Activated CD4-positive, alpha-beta T cell treated with anti-CD3 and anti-CD28 coated beads for 1 hour (primary cell): Measurements from ENCODE around the gene MC1R.

Source experiments
- DNase-seq: peaks from one replicate; pipeline ENCODE4 v3.0.0-alpha.2; 2020

Gene MC1R

DNA sequence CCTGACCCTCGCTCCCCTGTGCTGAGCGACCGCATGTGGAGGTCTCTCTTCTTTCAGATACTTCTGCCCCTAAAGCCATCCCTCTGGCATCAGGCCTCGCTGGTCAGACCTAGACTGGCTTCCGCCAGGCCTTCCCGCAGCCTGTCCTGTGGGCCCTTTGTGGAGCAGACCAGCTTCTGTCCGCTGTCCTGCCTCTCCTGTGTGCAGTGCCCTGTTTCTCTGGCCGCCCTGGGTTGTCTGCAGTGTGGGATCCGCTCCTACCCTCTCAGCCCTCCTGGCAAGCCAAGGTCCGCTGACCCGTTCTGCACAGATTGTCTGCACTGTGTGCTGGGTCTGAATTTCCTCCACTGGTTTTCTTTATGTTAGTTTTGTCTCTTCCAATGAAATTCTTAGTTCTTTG lies 21.5 kb upstream of the MC1R start:
- no peak for DNase-seq

DNA sequence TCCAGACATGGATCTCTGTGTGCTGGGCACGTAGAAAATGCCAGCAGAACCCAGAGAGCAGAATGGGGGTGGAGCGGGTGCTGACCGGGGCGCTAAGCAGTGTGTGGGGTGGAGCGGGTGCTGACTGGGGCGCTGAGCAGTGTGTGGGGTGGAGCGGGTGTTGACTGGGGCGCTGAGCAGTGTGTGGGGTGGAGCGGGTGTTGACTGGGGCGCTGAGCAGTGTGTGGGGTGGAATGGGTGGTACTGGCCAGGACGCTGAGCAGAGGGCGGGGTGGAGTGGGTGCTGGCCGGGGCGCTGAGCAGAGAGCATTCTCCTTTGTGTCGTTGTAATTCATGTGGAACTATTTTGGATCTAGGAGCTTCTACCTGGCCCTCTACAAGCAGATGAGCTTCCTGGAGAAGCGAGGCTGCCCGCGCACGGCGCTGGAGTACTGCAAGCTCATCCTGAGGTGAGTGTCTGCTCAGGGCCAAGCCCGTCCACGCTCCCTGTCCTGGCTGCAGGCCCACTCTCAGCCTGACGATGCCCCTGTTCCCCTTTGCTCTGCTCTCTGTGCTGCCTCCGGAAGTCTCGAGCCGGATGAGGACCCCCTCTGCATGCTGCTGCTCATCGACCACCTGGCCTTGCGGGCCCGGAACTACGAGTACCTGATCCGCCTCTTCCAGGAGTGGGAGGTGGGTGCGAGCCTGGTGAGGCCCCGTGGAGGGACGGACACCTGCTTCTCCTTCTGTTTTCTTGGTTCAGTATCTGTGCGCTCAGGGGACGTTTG lies 20.3 kb upstream of the MC1R start:
- DNase-seq, result no peak

DNA sequence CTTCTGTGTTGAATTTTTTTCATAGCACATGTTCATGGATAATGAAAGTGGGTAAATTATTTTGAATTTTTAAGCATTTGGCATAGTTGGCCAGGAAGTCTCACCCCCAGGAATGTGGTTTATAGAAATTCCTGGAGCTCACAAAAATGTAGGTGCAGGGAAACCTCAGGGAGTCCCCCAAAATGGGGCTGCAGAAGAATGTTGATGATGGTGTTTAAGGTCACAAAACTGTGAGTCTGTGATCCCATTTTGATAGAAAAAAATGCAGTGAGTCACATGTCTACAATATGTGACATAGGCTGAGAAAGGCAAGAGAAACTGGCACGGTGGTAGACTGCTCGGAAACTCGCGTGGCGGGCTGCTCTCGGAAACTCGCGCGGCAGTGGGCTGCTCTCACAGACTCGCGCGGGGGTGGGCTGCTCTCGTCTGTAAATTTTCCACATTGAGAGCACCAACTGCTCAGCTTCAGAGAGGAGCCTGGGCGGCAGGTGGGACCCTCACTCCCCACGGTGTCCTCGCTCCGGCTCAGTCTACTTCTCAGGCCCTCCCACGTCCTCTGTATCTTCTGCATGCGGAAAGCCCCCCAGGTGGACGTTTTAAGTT lies 18.7 kb upstream of the MC1R start:
- DNase-seq, result no peak

- no peak for DNase-seq
These were observed 17.8 kb upstream of the MC1R start for GRCh38 chr16:89900885-89901284.

- no peak for DNase-seq
These were observed 15.7 kb upstream of the MC1R start for GRCh38 chr16:89902980-89903379.

DNA sequence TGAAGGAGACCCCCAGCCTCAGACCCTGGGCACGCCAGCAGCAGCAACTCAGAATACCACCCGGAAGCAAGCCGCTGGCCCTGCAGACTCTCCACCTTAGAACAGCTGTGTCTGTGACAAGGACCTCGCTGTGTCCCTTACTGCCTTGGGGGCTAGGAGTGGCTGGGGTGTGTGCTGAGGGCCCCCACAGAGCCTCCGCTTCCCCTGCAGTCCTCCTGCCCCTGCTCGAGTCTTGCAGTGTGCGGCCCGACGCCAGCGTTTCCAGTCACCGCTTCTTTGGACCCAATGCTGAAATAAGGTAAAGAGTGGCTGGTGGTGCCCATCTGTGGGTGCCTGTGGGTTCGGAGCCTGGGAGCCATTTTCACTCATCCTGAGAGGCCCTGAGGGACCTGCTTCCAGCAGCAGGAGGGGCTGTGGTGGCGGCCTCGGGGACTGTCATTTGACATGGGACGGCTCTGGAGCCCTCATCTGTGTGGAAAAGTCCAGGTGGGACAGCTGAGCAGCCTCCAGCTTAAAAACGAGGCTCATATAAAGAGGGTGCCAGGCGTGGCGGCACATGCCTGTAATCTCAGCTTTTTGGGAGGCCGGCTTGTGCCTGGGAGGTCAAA lies 14.7 kb upstream of the MC1R start:
- no peak for DNase-seq

DNA sequence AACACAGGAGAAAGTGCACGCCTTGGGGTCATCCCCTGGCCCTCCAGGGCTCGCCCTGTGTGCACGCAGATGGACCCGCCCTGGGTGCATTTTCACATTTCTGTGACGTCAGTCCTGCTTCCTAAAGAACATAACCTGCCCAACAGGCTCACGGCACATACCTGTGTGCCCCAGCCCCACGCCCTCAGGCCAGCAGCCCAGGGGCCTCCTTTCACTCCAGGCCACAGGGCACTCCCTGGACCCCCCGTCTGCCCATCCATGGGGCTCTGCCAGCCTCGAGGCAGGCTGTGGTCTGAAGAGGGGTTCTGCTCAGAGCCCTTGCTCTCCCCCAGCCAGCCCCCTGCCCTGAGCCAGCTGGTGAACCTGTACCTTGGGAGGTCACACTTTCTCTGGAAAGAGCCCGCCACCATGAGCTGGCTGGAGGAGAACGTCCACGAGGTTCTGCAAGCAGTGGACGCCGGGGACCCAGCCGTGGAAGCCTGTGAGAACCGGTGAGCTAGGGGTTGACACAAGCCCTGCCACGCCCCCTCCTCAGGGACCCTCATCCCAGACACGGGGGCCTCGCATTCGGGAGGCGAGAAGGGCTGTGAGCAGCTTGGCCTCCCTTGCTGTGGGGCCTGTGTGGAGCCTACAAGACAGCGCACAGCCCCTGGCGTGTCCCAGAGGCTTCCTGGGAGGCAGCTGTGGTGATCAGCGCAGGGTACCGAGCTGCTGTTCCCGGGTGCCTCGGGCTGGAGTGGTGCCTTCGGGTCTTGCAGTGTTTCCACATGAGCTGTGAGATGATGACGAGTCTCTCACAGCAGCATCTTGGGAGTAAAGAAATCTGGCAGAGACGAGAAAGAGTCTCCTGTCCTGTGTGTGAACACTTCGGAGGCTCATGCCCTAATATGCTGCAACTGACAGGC lies 13.8 kb upstream of the MC1R start:
- no peak for DNase-seq

GRCh38 chr16:89905511-89906139 lies 13.0 kb upstream of the MC1R start:
- no peak for DNase-seq

DNA sequence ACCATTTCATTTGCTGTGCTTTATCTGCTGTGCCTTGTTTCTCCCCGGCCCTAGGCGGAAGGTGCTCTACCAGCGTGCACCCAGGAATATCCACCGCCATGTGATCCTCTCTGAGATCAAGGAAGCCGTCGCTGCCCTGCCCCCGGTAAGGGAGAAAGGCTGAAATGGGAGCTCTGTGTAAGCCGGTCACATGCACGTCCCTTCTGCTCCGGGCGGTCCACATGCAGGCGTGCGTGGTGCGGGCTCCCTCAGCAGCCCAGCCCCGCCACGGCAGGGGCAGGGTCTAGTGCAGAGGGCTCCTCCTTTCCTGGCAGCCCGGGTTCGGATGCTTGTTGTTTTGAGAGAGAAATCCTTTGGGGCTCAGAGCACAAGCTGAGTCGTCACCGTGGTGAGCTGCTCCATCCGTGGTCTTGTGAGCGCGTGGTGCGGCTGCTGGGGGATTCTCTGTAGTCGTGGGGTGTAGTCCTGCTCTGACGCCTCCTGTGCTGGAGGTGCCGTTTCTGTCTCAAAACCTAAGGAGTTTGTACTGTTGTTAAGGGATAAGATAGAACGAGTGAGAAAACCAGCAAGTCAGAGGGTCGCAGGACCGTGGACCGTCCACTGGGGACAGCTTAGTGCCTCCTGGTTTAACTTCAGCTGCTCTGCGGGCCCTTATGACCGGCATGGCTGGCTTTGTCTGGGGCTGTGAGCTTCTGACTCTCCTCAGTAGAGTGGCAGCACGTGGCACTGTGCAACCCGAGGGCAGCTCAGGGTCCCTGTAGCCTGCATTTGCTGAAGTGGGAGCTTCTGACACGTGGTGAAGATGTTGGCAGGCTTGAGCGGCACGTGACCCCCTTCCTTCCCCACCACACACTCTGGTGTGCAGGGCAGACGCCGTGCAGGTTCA lies 12.3 kb upstream of the MC1R start:
- no peak for DNase-seq

DNA sequence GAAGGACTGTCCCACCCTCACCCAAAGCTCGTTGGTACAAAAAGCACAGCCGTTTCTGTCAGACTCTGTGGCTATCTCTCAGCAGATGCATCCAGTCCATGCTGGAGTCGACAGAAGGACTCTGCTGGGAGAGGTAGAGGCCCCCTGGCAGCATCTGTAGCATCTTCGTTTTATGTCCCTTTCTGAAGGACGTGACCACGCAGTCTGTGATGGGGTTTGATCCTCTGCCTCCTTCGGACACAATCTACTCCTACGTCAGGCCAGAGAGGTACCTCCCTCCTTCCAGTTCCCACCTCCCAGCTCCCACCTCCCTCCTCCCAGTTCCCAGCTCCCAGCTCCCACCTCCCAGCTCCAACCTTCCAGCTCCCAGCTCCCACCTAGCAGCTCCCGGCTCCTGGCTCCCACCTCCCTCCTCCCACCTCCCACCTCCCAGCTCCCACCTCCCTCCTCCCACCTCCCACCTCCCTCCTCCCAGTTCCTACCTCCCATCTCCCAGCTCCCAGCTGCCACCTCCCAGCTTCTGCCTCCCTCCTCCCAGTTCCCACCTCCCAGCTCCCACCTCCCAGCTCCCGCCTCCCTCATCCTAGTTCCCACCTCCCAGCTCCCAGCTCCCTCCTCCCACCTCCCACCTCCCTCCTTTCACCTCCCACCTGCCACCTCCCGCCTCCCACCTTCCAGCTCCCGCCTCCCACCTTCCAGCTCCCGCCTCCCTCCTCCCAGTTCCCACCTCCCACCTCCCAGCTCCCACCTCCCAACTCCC lies 11.4 kb upstream of the MC1R start:
- no peak for DNase-seq

DNA sequence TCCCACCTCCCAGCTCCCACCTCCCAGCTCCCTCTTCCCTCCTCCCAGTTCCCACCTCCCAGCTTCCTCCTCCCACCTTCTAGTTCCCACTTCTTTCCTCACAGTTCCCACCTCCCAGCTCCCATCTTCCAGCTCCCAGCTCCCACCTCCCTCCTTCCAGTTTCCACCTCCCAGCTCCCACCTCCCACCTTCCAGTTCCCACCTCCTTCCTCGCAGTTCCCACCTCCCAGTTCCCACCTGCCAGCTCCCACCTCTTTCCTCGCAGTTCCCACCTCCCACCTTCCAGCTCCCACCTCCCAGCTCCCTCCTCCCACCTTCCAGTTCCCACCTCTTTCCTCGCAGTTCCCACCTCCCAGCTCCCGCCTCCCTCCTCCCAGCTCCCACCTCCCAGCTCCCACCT lies 10.4 kb upstream of the MC1R start:
- DNase-seq, result no peak

DNA sequence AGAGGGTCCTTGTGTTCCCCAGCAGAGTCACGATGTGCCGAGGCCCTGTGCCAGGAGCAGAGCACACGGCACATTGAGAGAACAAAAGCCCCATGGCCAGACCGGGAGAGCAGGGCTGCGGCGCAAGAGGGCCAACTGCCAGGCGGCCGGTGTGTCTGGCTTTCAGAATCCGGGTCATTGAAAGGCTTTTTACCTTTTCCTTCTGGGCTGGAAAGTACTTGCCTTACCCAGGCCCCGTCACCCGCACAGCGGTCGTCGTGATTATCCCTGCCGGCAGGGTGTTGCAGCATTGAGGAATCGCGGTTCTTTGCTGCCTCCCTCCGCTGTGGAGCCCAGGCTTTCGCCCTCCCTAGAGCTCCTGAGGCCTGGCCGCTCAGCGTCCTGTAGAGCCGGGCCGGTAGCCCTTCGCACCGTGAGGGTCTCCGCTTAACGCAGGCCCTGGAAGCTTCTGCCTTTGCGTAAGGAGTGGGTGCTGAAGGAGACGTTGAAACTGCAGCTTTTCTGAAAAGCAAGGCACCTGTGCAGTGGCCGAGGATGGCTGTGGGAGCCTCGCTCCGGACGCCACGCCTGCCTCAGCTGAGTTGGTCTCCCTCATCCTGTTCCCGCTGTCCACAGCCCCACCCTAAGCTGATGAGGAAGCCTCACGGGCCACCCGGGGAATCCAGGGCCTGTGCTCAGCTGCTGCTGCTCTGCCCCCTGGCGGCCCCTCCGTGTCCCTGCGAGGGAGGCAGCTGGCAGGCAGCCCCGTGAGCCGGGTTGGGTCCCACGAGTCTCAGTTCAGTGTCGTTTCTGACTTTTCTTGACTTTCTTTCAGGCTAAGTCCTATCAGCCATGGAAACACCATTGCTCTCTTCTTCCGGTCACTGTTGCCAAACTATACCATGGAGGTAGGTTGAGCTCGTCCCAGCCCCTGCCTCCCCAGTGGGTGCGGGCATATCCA lies 8.6 kb upstream of the MC1R start:
- DNase-seq, result peak; percentile 56

- no peak for DNase-seq
These were observed 7.8 kb upstream of the MC1R start for GRCh38 chr16:89910717-89911354.

DNA sequence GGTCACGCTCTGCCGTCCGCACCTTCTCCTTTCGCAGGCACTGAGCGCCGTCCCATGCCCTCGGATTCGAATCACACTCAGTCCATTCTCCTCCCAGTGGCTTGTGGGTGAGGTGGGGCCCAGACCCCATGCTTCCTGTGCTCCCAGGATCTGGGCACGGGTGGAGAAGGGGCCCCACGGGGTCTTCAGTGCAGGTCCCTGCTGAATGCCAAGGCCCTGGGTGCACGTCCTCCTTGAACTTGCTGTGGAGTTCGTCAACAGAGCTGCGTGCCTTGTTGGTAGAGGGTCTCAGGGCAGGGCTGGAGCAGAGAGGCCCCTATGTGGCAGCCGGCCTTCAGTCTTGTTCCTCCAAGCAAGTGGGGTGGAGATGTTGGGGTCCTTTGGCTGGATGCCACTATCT lies 7.3 kb upstream of the MC1R start:
- DNase-seq, result no peak

GRCh38 chr16:89912143-89912542 lies 6.5 kb upstream of the MC1R start:
- DNase-seq, result no peak

- no peak for DNase-seq
These were observed 6.0 kb upstream of the MC1R start for GRCh38 chr16:89912627-89913026.

- DNase-seq, result no peak
These were observed 5.0 kb upstream of the MC1R start for GRCh38 chr16:89913408-89914387.
